HUES48 (cell line): ENCODE measurements around the gene DDA1.

Experiments used
- H3K27ac ChIP-seq: one replicate; pipeline ENCODE4 v1.7.0; 2013; ENCODE audit warnings: low read depth, low read length, inconsistent platforms
- H3K27me3 ChIP-seq: 2 replicates; pipeline ENCODE4 v1.6.1; 2013; ENCODE audit warnings: mild to moderate bottlenecking, low read length; ENCODE audit not compliant: control insufficient read depth, insufficient read depth
- H3K36me3 ChIP-seq: 2 replicates; pipeline ENCODE4 v1.6.1; 2013; ENCODE audit warnings: low read length; ENCODE audit not compliant: control insufficient read depth, insufficient read depth
- H3K4me1 ChIP-seq: 2 replicates; pipeline ENCODE4 v1.6.1; 2013; ENCODE audit warnings: mild to moderate bottlenecking, low read length; ENCODE audit not compliant: control insufficient read depth, insufficient read depth
- H3K4me3 ChIP-seq: 2 replicates; pipeline ENCODE4 v1.5.1; 2013; ENCODE audit warnings: mild to moderate bottlenecking, low read depth, low read length
- H3K9ac ChIP-seq: 2 replicates; pipeline ENCODE4 v1.6.1; 2013; ENCODE audit warnings: mild to moderate bottlenecking, low read depth, low read length, moderate library complexity
- H3K9me3 ChIP-seq: 2 replicates; pipeline ENCODE4 v1.6.1; 2013; ENCODE audit warnings: low read length; ENCODE audit not compliant: control insufficient read depth, insufficient read depth

DDA1 gene

DNA sequence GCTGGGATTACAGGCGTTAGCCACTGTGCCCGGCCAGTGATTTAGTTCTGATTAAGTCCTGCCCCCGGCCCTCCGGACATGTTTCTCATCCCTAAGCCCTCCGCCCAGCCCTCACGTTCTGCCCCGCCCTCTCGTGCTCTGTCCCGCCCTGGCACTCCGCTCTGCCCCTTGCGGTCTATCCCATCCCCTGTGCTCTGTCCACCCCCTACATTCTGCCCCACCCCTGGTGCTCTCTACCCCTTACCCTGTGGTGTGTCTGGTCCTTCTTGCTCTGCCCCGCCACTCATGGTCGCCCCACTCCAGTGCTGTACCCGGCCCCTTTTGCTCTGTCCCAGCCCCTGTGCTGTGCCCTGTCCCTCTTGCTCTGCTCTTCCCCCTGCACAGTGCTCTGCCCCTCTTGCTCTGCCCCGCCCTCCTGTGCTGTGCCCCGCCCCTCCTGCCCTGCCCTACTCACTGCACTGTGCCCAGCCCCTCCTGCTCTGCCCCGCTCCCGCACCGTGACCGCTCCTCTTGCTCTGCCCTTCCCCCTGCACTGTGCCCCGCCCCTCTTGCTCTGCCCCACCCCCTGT lies 31.0 kb downstream of the DDA1 start:
- Histone ChIP-seq H3K27me3 (no peaks in the 10 kb centered on the region), H3K4me3 (no peak overlapping the region), H3K27ac (no peak overlapping the region), H3K9ac (no peak overlapping the region), H3K4me1 (peaks cover 9% of the 10 kb centered on the region; the same call in 1 of the 2 replicates), H3K36me3 (peaks cover 14% of the 10 kb centered on the region), H3K9me3 (no peaks in the 10 kb centered on the region)

- Histone ChIP-seq H3K4me3 (no peak overlapping the region), H3K9ac (no peak overlapping the region), H3K4me1 (peaks cover 9% of the 10 kb centered on the region; the same call in 1 of the 2 replicates), H3K36me3 (peaks cover 14% of the 10 kb centered on the region), H3K27me3 (no peaks in the 10 kb centered on the region), H3K9me3 (no peaks in the 10 kb centered on the region), H3K27ac (no peak overlapping the region)
These were observed 31.6 kb downstream of the DDA1 start for GRCh38 chr19:17340871-17341357.

GRCh38 chr19:17341386-17341785 lies 32.0 kb downstream of the DDA1 start:
- Histone ChIP-seq H3K4me3 (no peak overlapping the region), H3K27ac (no peak overlapping the region), H3K9ac (no peak overlapping the region), H3K4me1 (peaks cover 9% of the 10 kb centered on the region; the same call in 1 of the 2 replicates), H3K36me3 (peaks cover 14% of the 10 kb centered on the region), H3K27me3 (no peaks in the 10 kb centered on the region), H3K9me3 (no peaks in the 10 kb centered on the region)

DNA sequence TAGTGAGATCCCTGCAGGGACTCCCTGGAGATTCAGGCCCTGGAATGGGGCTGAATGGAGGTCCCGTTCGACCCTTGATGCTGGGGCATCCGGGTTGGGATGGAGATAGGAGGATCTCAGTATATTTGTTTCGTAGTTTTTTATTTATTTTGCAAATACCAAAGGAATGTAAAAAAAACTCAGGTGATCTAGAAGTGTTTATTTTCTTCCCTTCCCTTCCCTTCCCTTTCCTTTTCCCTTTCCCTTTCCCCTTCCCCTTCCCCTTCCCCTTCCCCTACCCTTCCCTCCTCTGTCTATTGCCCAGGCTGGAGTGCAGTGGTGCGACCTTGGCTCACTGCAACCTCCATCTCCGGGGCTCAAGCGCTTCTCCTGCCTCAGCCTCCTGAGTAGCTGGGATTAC lies 32.5 kb downstream of the DDA1 start:
- no peaks in the 10 kb centered on the region for H3K27me3 ChIP-seq
- no peak overlapping the region for H3K9ac ChIP-seq
- H3K4me3 ChIP-seq = no peak overlapping the region
- peaks cover 9% of the 10 kb centered on the region; the same call in 1 of the 2 replicates for H3K4me1 ChIP-seq
- H3K9me3 ChIP-seq = no peaks in the 10 kb centered on the region
- peaks cover 14% of the 10 kb centered on the region for H3K36me3 ChIP-seq
- H3K27ac ChIP-seq = no peak overlapping the region

DNA sequence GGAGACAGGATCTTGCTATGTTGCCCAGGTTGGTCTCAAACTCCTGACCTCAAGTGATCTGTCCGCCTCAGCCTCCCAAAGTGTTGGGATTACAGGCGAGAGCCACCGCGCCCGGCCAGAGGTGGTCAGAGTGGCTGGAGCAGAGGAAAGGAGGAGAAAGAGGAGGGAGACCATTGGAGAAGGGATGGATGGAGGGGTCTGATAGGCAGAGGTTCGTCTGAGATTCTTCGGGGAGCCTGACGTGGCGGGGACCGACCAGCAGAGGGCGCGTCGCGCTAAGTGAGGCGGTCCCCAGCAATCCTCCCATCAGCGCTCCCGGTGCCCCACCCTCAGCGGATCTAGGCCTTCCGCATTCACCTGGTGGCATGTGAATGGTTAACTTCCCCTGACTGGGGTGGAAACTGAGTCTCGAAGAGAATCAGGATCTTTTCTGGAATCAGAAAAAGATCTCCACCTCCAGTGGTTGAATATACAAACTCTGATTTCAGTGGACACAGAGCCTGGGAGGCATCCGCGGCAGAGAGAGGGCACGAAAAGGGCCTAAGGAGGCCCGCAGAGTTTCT lies 36.8 kb downstream of the DDA1 start:
- Histone ChIP-seq H3K4me1 (peaks cover 4% of the 10 kb centered on the region; the same call in 1 of the 2 replicates), H3K27me3 (no peaks in the 10 kb centered on the region), H3K27ac (no peak overlapping the region), H3K36me3 (peaks cover 10% of the 10 kb centered on the region), H3K9me3 (no peaks in the 10 kb centered on the region), H3K4me3 (no peak overlapping the region), H3K9ac (no peak overlapping the region)

DNA sequence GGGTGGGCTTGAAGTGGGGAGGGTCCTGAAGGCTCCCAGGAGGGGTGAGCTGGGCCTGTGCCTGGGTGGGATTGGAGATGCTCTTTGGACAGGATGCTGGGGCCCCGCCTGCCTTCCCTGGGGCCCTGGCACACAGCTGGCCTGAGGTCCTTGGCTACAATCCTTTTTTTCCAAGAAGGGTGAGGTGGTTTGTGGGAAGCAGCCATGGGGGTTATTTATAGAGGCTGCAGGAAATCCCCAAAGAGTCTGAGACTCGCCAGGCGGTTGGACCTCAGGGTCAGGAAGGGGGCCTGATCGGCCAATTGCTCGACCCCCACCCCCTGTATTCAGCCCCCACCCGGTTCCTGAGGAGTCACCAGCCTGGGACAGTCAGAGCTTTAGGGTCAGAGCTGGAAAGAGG lies 38.0 kb downstream of the DDA1 start:
- no peak overlapping the region for H3K27ac ChIP-seq
- H3K4me1 ChIP-seq = peaks cover 4% of the 10 kb centered on the region; the same call in 1 of the 2 replicates
- H3K4me3 ChIP-seq = no peak overlapping the region
- H3K36me3 ChIP-seq = peaks cover 2% of the 10 kb centered on the region; the same call in 1 of the 2 replicates
- no peaks in the 10 kb centered on the region for H3K9me3 ChIP-seq
- H3K9ac ChIP-seq = no peak overlapping the region
- H3K27me3 ChIP-seq = no peaks in the 10 kb centered on the region

DNA sequence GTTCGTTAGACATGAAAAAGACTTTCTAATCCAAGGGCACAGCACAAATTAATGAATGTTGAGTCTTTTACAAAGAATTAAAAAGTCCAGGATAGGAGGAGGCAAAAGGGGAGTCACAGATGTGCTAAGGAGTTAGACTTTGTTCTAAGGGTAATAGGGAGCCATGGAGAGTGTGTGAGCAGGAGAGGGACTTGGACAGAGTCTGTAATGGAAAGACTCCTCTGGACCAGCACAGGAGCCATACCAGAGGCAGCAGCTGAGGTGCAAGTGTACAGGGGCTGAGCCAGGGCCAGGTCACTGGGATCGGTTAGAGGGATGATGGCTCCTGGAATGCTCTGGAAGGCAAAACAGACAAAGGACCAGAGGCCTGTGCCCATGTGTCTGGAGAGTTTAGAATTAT lies 38.5 kb downstream of the DDA1 start:
- no peaks in the 10 kb centered on the region for H3K9me3 ChIP-seq
- H3K4me3 ChIP-seq = no peak overlapping the region
- H3K9ac ChIP-seq = no peak overlapping the region
- peaks cover 4% of the 10 kb centered on the region; the same call in 1 of the 2 replicates for H3K4me1 ChIP-seq
- no peaks in the 10 kb centered on the region for H3K36me3 ChIP-seq
- no peak overlapping the region for H3K27ac ChIP-seq
- H3K27me3 ChIP-seq = no peaks in the 10 kb centered on the region

GRCh38 chr19:17348700-17349099 lies 39.3 kb downstream of the DDA1 start:
- peak overlapping the region; percentile 84 for H3K27ac ChIP-seq
- no peaks in the 10 kb centered on the region for H3K27me3 ChIP-seq
- peak overlapping the region; percentile 50; the same call in 1 of the 2 replicates for H3K9ac ChIP-seq
- peak overlapping the region; percentile 36; the same call in 1 of the 2 replicates for H3K4me3 ChIP-seq
- peaks cover 4% of the 10 kb centered on the region; the same call in 1 of the 2 replicates for H3K4me1 ChIP-seq
- H3K9me3 ChIP-seq = no peaks in the 10 kb centered on the region
- no peaks in the 10 kb centered on the region for H3K36me3 ChIP-seq

- Histone ChIP-seq H3K27ac (no peak overlapping the region), H3K27me3 (no peaks in the 10 kb centered on the region), H3K9me3 (no peaks in the 10 kb centered on the region), H3K4me3 (no peak overlapping the region), H3K36me3 (no peaks in the 10 kb centered on the region), H3K4me1 (peaks cover 4% of the 10 kb centered on the region; the same call in 1 of the 2 replicates), H3K9ac (no peak overlapping the region)
These were observed 42.6 kb downstream of the DDA1 start for GRCh38 chr19:17351815-17352435.

GRCh38 chr19:17352608-17353280 lies 43.4 kb downstream of the DDA1 start:
- H3K27ac ChIP-seq = no peak overlapping the region
- no peaks in the 10 kb centered on the region for H3K27me3 ChIP-seq
- H3K9me3 ChIP-seq = no peaks in the 10 kb centered on the region
- peaks cover 4% of the 10 kb centered on the region; the same call in 1 of the 2 replicates for H3K4me1 ChIP-seq
- no peak overlapping the region for H3K4me3 ChIP-seq
- no peak overlapping the region for H3K9ac ChIP-seq
- no peaks in the 10 kb centered on the region for H3K36me3 ChIP-seq
